Skeletal muscle cell (primary cell): ENCODE results near the gene LAMC3.

ENCODE experiments used
- DNase-seq: peaks from one replicate; pipeline ENCODE4 v3.0.0-alpha.2; 2010; ENCODE audit warnings: low read depth
- H3K4me3 ChIP-seq: 2 replicates; pipeline ENCODE4 v1.5.1; 2011; ENCODE audit warnings: low read depth, mild to moderate bottlenecking, control low read depth, low read length, moderate library complexity

Gene LAMC3

GRCh38 chr9:131125288-131126058, 116.5 kb downstream of the LAMC3 start, which contains the start of gene NUP214:
Gene NUP214, plus strand, starts transcription at chr9:131125586. Its CDS starts 119 bp downstream, at chr9:131125705.
- H3K4me3 ChIP-seq: peak within 1 kb of the TSS; percentile 80
- peak; percentile 86 for DNase-seq

GRCh38 chr9:131126059-131126426, 117.1 kb downstream of the LAMC3 start:
- H3K4me3 ChIP-seq: peak overlapping the region; percentile 80
- DNase-seq: no peak

DNA sequence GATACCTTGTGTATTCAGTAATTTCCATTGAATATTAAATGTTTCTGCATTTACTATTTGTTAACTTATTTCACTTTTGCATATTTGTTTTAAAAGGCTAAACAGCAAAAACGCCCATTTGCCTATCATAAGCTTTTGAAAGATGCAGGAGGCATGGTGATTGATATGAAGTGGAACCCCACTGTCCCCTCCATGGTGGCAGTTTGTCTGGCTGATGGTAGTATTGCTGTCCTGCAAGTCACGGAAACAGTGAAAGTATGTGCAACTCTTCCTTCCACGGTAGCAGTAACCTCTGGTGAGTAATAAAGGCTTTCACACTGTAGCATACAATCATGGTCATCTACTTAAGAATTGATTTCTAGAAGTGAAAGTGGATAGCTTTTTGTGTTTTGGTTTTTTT, 120.2 kb downstream of the LAMC3 start:
- no peak for DNase-seq
- H3K4me3 ChIP-seq: no peak overlapping the region

DNA sequence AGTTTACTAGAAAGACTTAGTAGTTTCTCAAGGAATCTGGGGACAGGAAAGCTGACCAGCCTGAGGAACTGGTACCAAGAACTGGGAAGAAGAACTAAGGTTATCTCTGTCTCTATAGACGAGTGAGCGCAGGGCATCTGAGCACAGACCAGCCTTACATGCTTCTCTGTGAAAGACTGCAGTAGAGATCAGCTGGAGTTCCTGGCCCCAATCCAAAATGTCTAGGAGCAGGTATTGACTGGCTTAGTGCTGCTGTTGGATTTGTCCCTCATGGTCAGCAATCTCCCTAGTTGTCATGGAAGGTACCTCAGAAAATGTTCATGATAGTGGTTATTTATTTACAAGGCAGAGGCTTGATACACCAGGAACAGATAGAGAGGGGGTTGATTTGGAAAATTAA, 129.7 kb downstream of the LAMC3 start:
- no peak overlapping the region for H3K4me3 ChIP-seq
- no peak for DNase-seq

GRCh38 chr9:131140112-131140511, 131.1 kb downstream of the LAMC3 start:
- no peak for DNase-seq
- H3K4me3 ChIP-seq: no peak overlapping the region

DNA sequence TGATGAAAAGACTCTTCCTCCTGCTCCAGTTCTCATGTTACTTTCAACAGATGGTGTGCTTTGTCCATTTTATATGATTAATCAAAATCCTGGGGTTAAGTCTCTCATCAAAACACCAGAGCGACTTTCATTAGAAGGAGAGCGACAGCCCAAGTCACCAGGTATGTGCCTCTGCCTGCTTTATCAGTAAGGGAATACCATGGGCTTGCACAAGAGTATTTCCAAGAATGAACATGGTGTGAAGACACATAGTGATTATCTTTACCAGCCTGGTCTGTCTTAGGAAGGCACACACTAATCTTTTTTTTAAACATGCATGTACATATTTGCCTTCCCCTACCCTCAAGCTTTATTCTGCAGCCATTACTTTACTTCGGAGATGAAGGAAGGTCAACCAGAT, 131.6 kb downstream of the LAMC3 start:
- DNase-seq: no peak
- H3K4me3 ChIP-seq: no peak overlapping the region

DNA sequence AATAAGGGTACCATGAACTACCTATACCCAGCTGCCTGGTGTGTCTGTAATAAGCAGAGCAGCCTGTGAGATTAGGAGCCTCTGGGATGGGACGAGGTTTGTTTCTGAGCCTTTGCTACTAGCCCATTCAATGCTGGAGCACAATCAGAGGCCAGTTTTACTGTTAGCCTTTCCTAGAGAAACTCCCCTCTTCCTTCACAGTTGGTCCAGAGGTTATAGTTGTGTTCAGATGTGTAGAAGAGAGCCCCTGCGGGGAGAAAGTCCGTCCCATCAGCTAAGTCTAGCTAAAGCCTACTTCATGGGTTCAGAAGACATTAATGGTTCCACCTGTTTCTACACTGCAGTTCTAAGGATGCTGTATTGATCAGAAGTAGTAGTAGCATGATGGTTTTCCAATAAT, 133.2 kb downstream of the LAMC3 start:
- no peak overlapping the region for H3K4me3 ChIP-seq
- DNase-seq: no peak
